ENCODE results near the gene NEMP1.

GRCh38 chr12:57091638-57092528 is 13.3 kb upstream of the NEMP1 start:
- no peak for TF ChIP-seq POLR2A (IDR thresholded peaks at IDR 0.05)
- TF ChIP-seq, protein P1, sequence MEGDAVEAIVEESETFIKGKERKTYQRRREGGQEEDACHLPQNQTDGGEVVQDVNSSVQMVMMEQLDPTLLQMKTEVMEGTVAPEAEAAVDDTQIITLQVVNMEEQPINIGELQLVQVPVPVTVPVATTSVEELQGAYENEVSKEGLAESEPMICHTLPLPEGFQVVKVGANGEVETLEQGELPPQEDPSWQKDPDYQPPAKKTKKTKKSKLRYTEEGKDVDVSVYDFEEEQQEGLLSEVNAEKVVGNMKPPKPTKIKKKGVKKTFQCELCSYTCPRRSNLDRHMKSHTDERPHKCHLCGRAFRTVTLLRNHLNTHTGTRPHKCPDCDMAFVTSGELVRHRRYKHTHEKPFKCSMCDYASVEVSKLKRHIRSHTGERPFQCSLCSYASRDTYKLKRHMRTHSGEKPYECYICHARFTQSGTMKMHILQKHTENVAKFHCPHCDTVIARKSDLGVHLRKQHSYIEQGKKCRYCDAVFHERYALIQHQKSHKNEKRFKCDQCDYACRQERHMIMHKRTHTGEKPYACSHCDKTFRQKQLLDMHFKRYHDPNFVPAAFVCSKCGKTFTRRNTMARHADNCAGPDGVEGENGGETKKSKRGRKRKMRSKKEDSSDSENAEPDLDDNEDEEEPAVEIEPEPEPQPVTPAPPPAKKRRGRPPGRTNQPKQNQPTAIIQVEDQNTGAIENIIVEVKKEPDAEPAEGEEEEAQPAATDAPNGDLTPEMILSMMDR (IDR thresholded peaks at IDR 0.05 in 4 of 5, conservative IDR thresholded peaks at IDR 0.05 in 1 of 5): no peak

Data from gastrocnemius medialis (tissue), 4 donors.